Colon (tissue), 2 donors: Measurements from ENCODE around the gene FAM3B.

Source experiments
- FAIRE-seq: peaks from 2 replicates; lab custom pipeline; 2012; peaks lifted over from hg19 to GRCh38; lab: Jason Lieb, UNC
- donor health status: control.
- donor health status: control.

The FAM3B gene

DNA sequence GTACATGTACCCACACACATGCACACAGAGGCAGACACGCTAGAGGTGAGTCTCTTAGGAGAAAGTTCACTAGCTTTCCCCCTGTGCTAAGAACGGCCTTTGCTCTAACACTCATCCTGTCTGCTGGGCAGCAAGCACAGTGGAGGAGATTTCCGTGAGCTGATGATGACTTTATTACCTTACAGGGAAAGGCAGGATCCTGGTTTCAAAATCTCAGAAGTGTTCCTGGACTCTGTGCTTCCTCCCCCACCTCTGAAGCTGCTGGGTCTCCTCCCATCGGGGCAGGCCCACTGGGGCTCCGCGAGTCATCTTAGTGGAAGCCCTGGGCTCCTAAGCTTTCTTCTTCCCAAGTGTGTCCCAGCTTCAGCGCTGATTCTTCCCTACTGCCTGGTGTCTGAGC is 2.7 kb downstream of the FAM3B start:
- no peak for FAIRE-seq

DNA sequence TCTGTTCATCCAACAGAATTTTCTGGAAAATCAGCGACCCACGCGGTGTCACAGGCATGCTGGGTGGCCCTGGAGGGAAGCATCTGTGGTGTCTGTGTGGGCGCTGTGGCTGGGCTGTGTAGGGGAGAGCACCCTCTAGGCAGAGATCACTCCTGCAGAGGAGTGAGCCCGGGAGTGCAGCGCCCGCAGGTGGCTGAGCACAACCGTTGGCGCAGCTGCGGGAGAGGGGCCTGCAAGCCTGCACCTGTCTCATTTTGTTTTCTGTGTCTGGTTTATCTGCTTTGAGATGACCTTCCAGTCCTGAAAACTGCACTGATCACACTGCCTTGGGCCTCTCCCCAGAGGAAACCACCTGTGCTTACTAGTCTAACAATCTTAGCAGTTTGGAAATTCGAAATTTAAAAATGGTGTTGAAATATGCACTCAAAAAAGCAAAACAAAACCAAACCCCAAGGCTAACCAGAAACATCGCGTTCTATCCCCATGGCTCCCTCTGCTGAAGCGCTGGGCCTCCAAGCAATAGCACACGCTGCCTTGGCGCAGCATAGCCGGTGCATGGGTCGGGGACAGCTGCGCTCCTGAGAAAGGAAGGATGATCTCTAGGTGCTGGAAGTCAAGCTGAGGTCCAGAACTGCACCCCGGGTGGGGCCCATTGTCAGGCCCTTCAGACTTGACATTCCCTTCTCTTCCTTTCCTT is 4.8 kb downstream of the FAM3B start:
- no peak for FAIRE-seq

DNA sequence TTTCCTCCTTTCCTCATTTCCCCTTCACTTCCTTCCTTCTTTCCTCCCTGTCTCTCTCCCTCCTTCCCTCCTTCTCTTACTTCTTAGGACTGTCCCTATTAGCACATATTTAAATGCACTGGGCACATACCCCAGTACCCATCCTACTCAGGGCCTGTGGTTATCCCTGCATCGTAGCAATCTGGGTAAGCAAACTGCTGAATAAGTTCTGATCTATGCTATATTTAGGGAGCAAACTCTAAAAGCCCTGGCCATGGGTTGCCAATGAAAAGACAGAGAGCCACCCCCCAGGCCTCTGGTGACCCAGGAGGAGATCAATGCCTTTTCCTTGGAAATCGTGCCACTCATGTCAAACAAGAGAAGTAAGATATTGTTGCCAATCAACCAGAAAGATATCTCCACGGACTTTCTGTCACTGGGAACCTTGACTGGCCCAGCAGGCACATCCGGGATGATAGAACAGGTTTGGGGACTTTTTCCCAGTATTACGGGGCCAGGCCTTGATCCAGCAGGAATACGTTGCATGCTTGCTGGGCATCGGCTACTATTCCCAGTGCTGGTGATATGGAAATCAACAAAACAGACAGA is 5.4 kb downstream of the FAM3B start:
- FAIRE-seq = no peak

DNA sequence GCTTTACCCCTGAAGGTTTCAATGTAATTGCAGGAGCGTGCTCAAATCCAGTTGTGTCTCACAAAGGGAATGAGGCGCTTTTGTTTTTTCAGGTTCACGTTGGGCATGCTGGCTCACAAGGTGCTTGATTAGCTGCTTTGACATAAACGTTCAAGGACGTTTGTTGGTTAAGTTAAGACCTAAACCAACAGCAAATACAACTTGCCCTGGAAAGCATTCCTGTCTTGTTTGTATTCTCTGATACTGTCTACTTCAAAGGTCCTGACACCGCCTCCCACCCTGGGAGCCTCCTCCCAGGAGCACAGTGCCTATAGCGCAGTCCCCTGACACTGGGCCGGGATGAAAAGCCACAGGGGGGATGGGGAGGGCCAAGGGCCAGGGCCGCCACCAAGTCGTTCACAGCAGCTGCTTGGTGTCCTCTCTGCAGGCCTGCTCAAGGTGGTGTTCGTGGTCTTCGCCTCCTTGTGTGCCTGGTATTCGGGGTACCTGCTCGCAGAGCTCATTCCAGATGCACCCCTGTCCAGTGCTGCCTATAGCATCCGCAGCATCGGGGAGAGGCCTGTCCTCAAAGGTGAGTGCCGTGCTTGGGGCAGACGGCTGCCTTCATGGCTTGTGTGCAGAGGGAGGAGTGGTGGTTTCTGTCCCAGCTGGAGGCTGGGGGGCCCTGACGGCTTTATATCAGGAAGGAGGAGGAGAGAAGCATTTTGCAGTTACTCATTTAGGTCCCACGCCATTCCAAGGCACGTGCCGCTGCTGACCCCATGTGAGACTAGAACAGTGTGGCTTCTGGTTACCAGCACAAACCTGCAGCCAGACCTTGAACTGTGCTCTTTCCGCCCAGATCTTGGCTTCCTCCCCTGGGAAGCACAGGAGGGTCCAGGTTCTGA is 6.1 kb downstream of the FAM3B start:
- no peak for FAIRE-seq

DNA sequence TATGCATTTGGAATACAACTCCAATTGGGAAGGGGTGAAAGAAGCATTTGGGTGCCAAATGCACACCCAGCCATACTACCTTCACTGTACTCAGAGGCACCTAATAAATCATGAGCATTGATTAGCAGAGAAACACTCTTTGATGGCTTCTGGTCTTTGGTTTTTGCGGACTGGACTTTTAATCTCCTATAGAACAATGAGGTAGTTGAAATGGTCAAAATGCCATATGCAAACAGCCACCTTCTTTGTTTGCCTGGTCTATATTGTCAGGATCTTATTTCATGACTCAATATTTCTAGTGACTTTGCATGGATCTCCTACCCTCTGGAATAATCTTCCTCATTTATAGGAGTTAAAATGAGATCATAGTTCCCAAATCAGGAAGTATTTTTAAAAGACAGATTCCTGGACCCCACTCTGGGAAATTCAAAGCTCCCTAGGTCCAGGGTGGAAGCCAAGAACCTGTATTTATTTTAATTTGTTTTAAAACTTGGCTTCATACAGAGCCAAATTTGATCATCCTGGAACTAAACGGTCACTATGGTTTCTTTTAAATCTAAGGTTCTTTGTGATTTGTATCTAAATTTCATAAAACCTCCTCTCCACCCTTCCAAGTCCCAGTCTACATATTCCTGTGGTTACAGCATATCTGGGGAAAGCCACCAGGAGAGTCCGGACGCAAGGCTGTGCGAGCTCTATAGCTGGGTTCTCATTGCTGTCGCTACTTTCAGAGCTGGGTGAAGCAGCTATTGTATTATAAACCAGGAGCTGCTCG is 8.7 kb downstream of the FAM3B start:
- no peak for FAIRE-seq

DNA sequence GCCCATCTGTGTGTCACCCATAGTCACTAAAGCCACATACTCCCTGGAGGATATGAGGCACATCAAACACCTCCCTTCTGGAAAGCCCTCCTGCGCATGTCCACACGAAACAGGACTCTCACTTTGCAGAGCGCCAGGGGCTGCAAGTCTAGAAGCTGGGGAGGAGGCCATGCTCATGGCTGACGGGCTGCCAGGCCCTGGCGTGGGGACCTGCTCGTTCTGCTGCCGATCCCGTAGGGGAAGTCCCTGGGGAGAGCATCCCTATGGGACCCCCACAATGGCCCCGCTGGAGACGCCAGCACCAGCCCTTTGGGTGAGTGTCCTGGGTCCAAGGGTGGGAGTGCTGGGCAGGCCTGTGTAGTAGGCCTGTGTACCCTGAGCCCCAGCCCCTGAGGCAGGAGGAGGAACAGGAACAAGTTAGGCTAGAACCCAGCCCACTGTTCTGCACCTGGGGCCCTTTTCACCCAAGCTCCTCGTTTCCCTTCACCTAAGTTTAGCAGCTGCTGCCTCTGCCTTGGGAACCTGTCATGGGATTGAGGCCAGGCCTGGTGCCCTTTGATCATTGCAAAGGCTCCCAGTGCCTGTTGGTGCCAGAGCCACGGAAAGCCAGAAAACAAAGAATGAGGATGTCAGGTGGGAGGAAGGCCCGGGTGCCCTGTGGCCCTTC is 9.9 kb downstream of the FAM3B start:
- no peak for FAIRE-seq

DNA sequence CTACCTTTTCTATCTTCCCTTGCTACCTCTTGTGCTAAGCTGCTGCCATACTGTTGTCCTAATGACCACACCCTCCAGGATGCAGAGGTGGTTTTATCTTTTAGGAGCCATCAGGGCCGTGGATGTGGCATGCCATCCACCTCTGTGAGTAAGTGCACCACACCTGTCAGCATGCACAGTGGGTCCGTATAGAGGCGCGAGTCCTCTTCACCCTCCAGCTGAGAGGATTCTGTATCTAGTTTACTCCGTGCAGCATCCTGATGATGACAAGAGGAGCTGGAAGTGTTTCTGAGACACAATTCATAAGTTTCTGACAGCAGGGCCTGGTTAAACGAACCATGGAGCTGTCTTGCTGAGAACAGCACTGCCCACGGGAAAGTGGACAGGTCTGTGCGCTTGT is 11.2 kb downstream of the FAM3B start:
- FAIRE-seq = no peak

DNA sequence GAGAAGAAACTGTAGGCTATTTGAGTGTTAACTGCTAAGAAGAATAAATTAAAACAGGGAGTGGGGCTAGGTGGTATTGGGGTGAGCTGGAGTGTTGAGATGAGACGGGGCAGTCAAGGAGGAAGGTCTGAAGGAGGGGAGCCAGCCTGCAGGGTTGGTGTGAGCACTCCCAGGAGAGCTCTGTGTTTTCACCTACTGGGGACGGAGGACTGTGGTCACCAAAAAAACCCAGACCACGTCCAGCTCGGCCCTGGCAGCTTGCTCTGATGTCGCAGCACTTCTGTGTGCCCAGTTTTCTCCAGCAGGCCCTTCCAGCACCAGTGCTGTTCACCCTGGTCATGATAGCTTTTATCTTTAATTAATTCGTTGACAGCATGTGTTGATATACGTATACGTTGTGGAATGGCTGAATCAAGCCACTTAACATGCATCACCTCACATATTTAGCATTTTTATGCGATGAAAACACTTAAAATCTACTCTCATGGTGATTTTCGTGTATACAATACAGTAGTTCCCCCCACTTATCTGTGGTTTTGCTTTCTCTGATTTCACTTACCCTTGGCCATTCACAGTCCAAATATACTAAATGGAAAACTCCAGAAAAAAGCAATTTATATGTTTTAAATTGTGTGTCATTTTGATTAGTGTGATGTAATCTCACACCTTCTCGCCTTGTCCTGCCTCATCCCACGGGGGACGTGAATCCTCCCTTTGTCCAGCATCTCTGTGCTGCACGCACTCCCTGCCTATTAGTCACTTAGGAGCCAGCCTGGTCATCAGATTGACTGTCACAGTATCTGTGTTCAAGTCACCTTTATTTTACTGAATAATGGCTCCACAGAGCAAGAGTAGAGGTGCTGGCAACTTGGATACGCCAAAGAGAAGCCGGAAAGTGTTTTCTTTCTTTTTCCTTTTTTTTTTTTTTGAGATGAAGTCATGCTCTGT is 12.3 kb downstream of the FAM3B start:
- FAIRE-seq = no peak

DNA sequence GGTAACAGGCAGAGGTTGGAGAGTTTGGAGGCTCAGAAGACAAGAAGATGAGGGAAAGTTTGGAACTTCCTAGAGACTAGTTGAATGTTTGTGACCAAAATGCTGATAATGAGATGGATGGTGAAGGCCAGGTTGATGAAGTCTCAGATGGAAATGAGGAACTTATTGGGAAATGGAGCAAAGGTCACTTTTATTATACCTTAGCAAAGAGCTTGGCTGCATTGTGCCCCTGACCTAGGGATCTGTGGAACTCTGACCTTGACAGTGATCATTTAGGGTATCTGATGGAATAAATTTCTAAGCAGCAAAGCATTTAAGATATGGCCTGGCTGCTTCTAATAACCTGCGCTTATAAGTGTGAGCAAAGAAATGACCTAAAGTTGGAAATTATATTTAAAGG is 17.2 kb downstream of the FAM3B start:
- FAIRE-seq = no peak

DNA sequence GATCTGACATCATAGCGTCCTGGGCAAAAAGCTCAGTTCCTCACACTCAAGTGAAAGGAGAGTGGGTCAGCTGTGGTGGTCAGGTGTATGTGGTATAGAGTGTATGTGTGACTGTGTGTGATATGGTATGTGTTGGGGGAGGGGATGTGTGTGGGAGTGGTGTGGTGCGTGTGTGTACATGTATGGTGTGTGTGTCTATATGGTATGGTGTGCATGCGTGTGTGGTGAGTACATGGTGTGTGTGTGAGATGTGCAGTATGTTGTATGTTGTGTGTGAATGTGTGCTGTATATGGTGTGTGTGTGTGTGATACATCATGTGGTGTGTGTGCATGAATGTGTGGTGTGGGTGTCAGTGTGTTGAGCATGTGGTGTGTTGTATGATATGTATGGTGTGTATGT is 20.9 kb downstream of the FAM3B start:
- no peak for FAIRE-seq

DNA sequence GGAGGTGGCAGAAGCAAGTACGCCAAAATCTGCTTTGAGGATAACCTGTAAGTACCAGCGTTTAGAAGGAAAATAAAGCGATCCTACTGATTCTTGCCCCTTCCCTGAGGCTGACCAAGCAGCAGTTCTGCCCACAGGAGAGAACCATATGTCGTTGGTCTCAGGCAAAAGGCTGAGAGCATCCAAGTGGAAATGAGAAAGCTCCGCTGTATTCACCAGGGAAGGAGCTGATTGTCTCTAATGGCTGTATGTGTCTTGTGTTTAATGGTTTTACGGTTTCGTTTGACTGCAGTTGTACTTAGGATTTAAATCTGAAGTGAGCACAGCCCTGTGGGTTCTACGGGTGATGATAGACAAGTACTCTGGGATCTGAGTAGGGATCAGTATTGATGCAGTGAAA is 21.9 kb downstream of the FAM3B start:
- no peak for FAIRE-seq

DNA sequence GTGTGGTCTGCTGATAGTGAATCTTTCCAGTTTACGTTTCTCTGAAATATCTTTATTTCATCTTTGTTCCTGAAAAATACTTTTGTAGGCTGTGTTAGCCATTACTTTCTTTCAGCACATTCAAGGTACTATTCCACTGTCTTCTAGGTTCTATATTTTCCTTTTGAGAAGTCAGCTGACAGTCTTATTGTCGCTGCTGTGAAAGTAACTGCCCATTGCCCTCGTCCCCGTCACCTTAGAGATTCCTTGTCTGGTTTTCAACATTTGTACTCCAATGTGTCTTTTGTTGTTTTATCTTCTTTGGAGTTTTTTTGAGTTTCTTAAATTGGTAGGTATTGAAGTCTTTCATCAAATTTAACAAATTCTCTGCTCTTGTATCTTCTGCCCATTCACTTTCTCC is 25.4 kb downstream of the FAM3B start:
- FAIRE-seq = no peak

DNA sequence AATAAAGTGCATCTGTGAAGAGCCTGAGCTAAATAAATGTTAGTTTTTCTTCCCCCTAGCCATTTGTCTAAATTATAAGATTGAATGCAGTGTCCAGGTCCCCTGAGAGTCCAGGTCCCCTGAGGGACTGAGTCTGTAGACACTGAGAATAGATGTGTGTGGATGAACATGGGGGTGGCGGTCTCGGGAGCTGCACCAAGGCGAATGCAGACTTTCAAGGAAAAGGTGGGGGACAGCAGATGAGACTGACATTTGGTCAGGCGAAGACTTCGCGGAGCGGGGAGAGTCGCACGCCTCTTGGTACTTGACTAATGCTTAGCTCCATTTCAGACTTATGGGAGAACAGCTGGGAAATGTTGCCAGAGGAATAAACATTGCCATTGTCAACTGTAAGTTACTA is 27.5 kb downstream of the FAM3B start:
- FAIRE-seq = no peak

DNA sequence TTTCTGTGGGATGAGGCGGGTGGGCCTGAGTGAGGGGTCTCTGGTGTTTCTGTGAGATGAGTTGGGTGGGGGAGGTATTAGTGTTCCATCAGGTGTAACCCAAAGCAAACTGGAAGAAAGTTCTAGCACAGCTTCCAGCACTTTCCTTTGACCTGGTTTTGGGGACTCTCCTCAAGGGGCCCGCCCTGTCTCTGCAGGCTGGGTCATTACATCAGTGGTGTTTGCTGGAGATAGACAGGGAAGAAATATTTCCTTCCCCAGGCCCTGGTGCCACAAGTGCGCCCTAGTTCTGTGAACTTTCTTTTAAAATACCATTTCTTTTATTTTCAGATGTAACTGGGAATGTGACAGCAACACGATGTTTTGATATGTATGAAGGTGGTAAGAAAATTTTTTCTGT is 28.8 kb downstream of the FAM3B start:
- FAIRE-seq = no peak

DNA sequence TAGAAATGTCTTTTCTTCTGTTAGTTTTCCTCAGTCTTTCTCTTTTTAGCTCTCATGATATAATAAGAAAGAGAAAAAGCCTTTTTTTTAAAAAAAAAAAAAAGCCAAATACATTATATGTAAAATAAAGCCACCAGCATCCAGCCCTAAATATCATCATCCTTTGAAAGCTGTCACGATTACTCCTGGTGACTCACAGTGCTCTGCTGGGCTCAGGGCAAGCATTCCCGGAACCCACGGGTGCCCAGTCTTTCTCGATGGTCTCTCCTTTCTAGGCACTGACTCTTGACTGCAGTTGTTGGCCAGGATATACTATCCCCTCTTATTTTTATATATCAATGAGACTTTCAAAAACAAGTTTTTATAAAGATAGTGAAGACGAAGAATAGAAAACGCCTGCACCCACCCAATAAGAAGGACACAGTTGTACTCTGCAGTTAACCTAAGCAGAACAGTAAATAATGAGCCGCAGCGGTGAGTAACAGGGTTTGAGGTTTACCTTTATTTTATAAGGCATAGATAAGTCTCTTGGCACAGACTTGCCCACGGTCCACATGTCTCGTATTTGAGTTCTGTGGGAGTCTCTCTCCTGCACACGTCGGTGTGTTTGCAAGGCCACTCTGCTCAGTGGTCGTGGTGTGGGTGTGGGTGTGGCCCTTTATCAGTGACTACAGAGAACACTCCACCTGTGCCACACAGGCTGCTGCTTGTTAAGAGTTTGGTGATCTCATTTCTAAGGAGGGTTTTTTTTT is 29.5 kb downstream of the FAM3B start:
- no peak for FAIRE-seq

DNA sequence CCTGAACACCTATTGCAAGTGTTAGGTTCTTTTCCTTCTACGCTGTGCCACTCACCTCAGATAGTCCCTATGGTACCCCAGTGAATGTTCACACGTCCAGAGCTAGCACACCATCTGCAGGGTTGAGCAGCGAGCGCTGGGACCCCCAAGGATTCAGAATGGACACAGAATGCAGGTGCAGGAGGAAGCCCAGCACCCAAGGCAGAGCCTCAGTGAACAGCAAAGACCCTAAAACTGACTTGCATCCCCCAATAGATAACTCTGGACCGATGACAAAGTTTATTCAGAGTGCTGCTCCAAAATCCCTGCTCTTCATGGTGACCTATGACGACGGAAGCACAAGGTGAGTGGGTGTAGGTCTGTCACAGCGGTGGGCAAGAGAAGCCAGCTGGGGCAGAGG is 30.2 kb downstream of the FAM3B start:
- FAIRE-seq = no peak

DNA sequence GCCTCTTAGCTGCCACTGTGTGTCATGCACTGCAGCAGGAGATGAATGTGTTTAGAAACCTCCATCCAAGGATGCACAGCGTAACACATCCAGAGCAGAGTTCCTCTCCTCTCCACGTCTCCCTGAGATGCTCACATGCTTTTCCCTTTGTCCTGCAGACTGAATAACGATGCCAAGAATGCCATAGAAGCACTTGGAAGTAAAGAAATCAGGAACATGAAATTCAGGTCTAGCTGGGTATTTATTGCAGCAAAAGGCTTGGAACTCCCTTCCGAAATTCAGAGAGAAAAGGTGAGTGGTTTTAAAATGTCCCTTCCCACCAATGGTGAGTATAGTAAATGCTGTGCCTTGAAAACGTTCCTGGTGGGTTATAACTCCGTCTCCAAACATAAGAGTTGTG is 31.8 kb downstream of the FAM3B start:
- no peak for FAIRE-seq

DNA sequence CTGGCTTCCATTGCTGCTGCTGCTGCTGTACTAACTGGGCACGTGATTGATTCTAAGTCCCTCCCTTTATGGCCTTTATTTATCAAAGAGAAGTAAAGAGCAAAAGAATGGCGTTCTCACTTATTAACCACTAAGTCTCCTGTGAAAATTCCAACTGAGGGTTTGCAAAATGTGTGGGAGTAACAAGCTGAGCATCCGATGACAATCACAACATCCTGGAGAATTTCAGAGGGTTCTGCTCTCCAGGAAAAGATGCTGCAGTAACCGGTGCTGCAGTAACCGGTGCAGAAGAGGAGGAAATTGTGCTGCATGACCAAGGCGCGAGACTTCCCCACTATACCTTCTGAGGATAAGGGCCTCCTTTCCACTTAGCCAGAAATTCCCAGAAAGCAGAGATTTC is 32.5 kb downstream of the FAM3B start:
- no peak for FAIRE-seq

DNA sequence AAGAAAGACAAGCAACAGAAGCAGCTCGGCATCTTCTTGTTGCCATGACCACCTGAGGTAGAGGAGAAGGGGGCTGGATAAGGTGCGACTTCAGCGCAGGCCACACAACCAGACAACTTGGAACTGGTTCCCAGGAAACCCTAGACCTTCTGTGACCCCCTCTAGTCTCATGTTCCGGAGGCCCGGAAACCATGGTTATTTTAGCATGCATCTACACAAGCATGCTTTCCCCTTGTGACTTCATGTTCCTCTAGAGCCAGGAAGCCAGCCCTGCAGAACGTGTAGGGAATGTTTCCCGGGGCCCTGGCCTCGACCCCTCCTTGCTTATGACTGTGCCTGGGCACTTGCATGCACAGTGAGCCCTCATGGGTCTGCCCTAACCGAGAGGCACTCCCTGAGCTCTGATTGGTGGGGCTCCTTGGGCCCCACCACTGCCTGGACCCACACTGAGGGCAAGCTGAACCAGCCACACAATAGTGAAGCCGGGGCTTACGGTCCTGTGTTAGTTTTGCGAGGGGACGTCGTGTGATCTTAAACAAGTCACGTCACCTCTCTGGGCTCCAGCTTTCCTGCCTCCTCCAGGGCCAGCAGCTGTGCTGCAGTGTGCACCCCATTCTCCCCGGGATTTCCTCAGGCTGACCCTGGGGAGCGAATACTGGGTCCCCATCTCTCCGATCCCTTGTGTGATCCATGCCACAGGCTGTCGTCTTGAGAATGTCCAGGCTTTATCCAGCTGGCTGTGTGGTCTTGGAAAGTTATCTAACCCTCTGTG is 33.2 kb downstream of the FAM3B start:
- no peak for FAIRE-seq
